Neural progenitor cell (in vitro differentiated cells): ENCODE data around the gene TMEM59.

ENCODE experiments used
- CTCF ChIP-seq: fragments of 200-600 bp; sonication (generic); IDR thresholded peaks from 2 replicates; pipeline ENCODE4 v1.5.1; 2017; ENCODE audit warnings: antibody characterized with exemption, mild to moderate bottlenecking
- EZH2 ChIP-seq: fragments of 200-600 bp; sonication (generic); IDR thresholded peaks from 2 replicates; pipeline ENCODE4 v1.6.1; 2017; ENCODE audit warnings: antibody characterized with exemption, mild to moderate bottlenecking, moderate library complexity

- no peak for TF ChIP-seq CTCF
- no peak for TF ChIP-seq EZH2
Observed at GRCh38 chr1:53981220-53981619, 71.8 kb downstream of the TMEM59 start.
